GM12878 (cell line): ENCODE results near the gene BARHL1. TPM values are rescaled to one million over a fixed set of nuclear protein-coding genes. Genes with fewer than 3 reads are reported as not detected.

ENCODE experiments used
- ATAC-seq: fragments of 200-7000 bp; cut with Tn5 transposase; 3 replicates; pipeline ENCODE4 v1.9.1; 2020; ENCODE audit warnings: mild to moderate bottlenecking, moderate library complexity
- BruUV-seq: library from RNA; stranded (reverse); fragments of 400-500 nt; replicated peaks from 2 replicates; lab custom pipeline; 2021; lab: Mats Ljungman, UMichigan
- CTCF ChIA-PET: fragments of 300-600 bp; sonication (Branson Sonifier 250); formaldehyde crosslinking; extraction: SDS; loops from one replicate; lab custom pipeline; 2021; ENCODE audit warnings: inconsistent platforms; lab: Yijun Ruan, JAX
- POLR2A ChIA-PET: fragments of 350-600 bp; formaldehyde crosslinking; extraction: SDS; loops from one replicate; lab custom pipeline; 2021; ENCODE audit warnings: inconsistent platforms; lab: Charles Lee
- RAD21 ChIA-PET: fragments of 300-600 bp; sonication (Branson Sonifier 250); formaldehyde crosslinking; loops from one replicate; lab custom pipeline; 2023; ENCODE audit warnings: antibody characterized with exemption; ENCODE audit not compliant: unreplicated experiment; lab: Charles Lee
- SMC1A ChIA-PET: fragments of 300-600 bp; sonication (Branson Sonifier 250); formaldehyde crosslinking; loops from one replicate; lab custom pipeline; 2023; ENCODE audit not compliant: unreplicated experiment, uncharacterized antibody; lab: Charles Lee
- DNase-seq: peaks from one replicate; pipeline ENCODE4 v3.0.0-alpha.2; 2011; ENCODE audit warnings: low read depth, low spot score
- FAIRE-seq: peaks from 3 replicates; lab custom pipeline; 2011; peaks lifted over from hg19 to GRCh38; lab: Jason Lieb, UNC
- H2AFZ ChIP-seq: 2 replicates; pipeline ENCODE4 v1.6.0; 2011; ENCODE audit warnings: low read depth, low read length, control low read depth; ENCODE audit not compliant: control insufficient read depth
- H3K27ac ChIP-seq: 2 replicates; pipeline ENCODE4 v1.5.1; 2011; ENCODE audit warnings: control low read depth; ENCODE audit not compliant: control insufficient read depth, insufficient read depth
- H3K27me3 ChIP-seq, 2 experiments: replicated peaks in 1 of 2; 2 replicates each; pipeline versions ENCODE4 v1.6.0 to v1.6.1; 2011; ENCODE audit warnings: low read length in 1 of 2; ENCODE audit not compliant: control insufficient read depth in 2 of 2, insufficient read depth in 2 of 2
- H3K36me3 ChIP-seq, 2 experiments: 2 replicates each; pipeline ENCODE4 v1.5.1; 2011; ENCODE audit warnings: low read length in 1 of 2; ENCODE audit not compliant: control insufficient read depth in 2 of 2, insufficient read depth in 2 of 2
- H3K4me1 ChIP-seq: 2 replicates; pipeline ENCODE4 v1.6.1; 2011; ENCODE audit warnings: mild to moderate bottlenecking, low read length, moderate library complexity, mixed read lengths; ENCODE audit not compliant: control insufficient read depth, insufficient read depth
- H3K4me2 ChIP-seq: 2 replicates; pipeline ENCODE4 v1.6.0; 2011; ENCODE audit warnings: control low read depth; ENCODE audit not compliant: control insufficient read depth, insufficient read depth
- H3K4me3 ChIP-seq: fragments of 200-600 bp; sonication (generic); 2 replicates; pipeline ENCODE4 v1.5.1; 2016
- H3K79me2 ChIP-seq: 2 replicates; pipeline ENCODE4 v1.6.0; 2011; ENCODE audit warnings: low read length; ENCODE audit not compliant: control insufficient read depth, insufficient read depth
- H3K9ac ChIP-seq: 2 replicates; pipeline ENCODE4 v1.8.0; 2011; ENCODE audit warnings: low read length, control low read depth, mixed read lengths; ENCODE audit not compliant: control insufficient read depth, insufficient read depth
- H3K9me3 ChIP-seq: replicated peaks from 3 replicates; pipeline ENCODE4 v1.5.1; 2011; ENCODE audit warnings: mild to moderate bottlenecking, low read length; ENCODE audit not compliant: control insufficient read depth, insufficient read depth
- H4K20me1 ChIP-seq: 2 replicates; pipeline ENCODE4 v1.6.0; 2011; ENCODE audit not compliant: control insufficient read depth, insufficient read depth
- ATF2 ChIP-seq: IDR thresholded peaks from 2 replicates; pipeline ENCODE4 v1.6.1; 2012; ENCODE audit warnings: low read length, inconsistent platforms
- BCL11A ChIP-seq: IDR thresholded peaks from 2 replicates; pipeline ENCODE4 v1.6.1; 2011; ENCODE audit warnings: low read depth, low read length
- CHD4 ChIP-seq: fragments of 200-600 bp; sonication (generic); IDR thresholded peaks from 2 replicates; pipeline ENCODE4 v1.6.1; 2016; ENCODE audit warnings: mild to moderate bottlenecking
- ESRRA ChIP-seq: IDR thresholded peaks from 2 replicates; pipeline ENCODE4 v1.6.1; 2012; ENCODE audit warnings: mild to moderate bottlenecking, low read length, improper control_type of control experiment
- IKZF2 ChIP-seq, 2 experiments: fragments of 450-650 bp; IDR thresholded peaks; 2 replicates each; pipeline ENCODE4 v1.6.1; 2017; ENCODE audit warnings: mild to moderate bottlenecking in 2 of 2, moderate library complexity in 2 of 2
- POLR2A ChIP-seq: IDR thresholded peaks from 2 replicates; pipeline ENCODE4 v1.6.1; 2011; ENCODE audit warnings: low read depth, mild to moderate bottlenecking, low read length
- SP1 ChIP-seq: IDR thresholded peaks from one replicate; pipeline ENCODE4 v1.6.1; 2011; ENCODE audit warnings: low read depth, low read length
- ZBED1 ChIP-seq: IDR thresholded peaks from 2 replicates; pipeline ENCODE4 v1.6.1; 2016; ENCODE audit warnings: borderline replicate concordance
- ZNF217 ChIP-seq: fragments of 450-650 bp; IDR thresholded peaks from 2 replicates; pipeline ENCODE4 v1.6.1; 2017; ENCODE audit warnings: antibody characterized with exemption, mild to moderate bottlenecking
- in situ Hi-C: fragments of 300-500 bp; cut with MboI; formaldehyde crosslinking; loops from 9 replicates; pipeline ENCODE4 v1.14.3; 2018; ENCODE audit warnings: mixed read lengths
- intact Hi-C: fragments of 100-400 bp; cut with micrococcal nuclease; formaldehyde crosslinking; loops from one replicate; pipeline ENCODE4 v1.14.2; 2022; ENCODE audit not compliant: unreplicated experiment
- polyA plus RNA-seq, 11 experiments: library from polyadenylated mRNA; depleted of rRNA in 4 of 11; unstranded in 6 of 11; stranded (reverse) in 5 of 11; fragments of >200 nt; fragmentation: Nextera tagmentation in 4 of 11; fragmentation: Illumina TruSeq in 1 of 11; extraction: Ambion mirVana in 4 of 11; extraction: Trizol in 1 of 11; gene quantifications; 1 replicate in 1 of 11; 2 replicates in 10 of 11; pipeline versions ENCODE4 v1.2.1 to v1.2.3, GENCODE V29; 2011 to 2016; ENCODE audit warnings: inconsistent platforms in 2 of 11, missing spikeins in 2 of 11, low read depth in 1 of 11
- total RNA-seq, 4 experiments: library from RNA; depleted of rRNA in 3 of 4; stranded (reverse); fragments of >200 nt in 3 of 4; fragmentation: Illumina TruSeq in 1 of 4; extraction: Trizol in 1 of 4; gene quantifications; 2 replicates each; pipeline versions ENCODE4 v1.2.1 to v1.2.3, GENCODE V29; 2013 to 2021

BARHL1 gene
- total and polyA plus RNA-seq, 10 of the 15 experiments (the other 5 are each of a cell fraction or from before 2014, with no cell fraction given), result not detected

- ChIA-PET POLR2A (no interaction called here), SMC1A (no interaction called here), RAD21 (no interaction called here), CTCF (interaction anchor here (4.1 kb wide), 1 partner anchor 163 kb away, joined by 39 read pairs; no protein-coding TSS in a partner anchor)
- no peak for TF ChIP-seq ESRRA
- TF ChIP-seq BCL11A, result no peak
- TF ChIP-seq CHD4, result no peak
- TF ChIP-seq POLR2A, result no peak
- TF ChIP-seq SP1, result no peak
- TF ChIP-seq ATF2, result no peak
- TF ChIP-seq IKZF2 (IDR thresholded peaks at IDR 0.05), result no peak
- TF ChIP-seq ZBED1, result no peak
- TF ChIP-seq ZNF217, result no peak
- no peak for ATAC-seq
- Histone ChIP-seq H2AFZ (no peak overlapping the region), H3K4me3 (no peak overlapping the region), H3K27me3 (peaks cover 5 to 16% of the 10 kb centered on the region in 2 experiments), H3K9me3 (no peaks in the 10 kb centered on the region), H3K79me2 (no peaks in the 10 kb centered on the region), H3K9ac (no peak overlapping the region), H3K27ac (no peak overlapping the region), H3K36me3 (no peaks in the 10 kb centered on the region), H3K4me1 (no peaks in the 10 kb centered on the region), H4K20me1 (peaks cover 4% of the 10 kb centered on the region; the same call in 1 of the 2 replicates), H3K4me2 (no peak overlapping the region)
- no TSS peak for BruUV-seq
- no peak for DNase-seq
- in situ Hi-C loops, result loop anchor here (5.0 kb wide), 1 partner anchor 165 kb away; the partner anchor contains the start of gene CFAP77
- no peak for FAIRE-seq
- intact Hi-C loops, result no loop called here
Observed at GRCh38 chr9:132577119-132577518, 5.3 kb upstream of the BARHL1 start.
